AG09319 (cell line): ENCODE results near the gene DTHD1.

Experiments
- DNase-seq: peaks from one replicate; pipeline ENCODE4 v3.0.0-alpha.2; 2010; ENCODE audit warnings: low read depth; ENCODE audit errors: extremely low read depth
- CTCF ChIP-seq: IDR thresholded peaks from 2 replicates; pipeline ENCODE4 v1.5.1; 2011; ENCODE audit warnings: low read depth, mild to moderate bottlenecking, inconsistent platforms, low read length, moderate library complexity

DTHD1 gene

GRCh38 chr4:36242629-36243354 lies 38.6 kb upstream of the DTHD1 start:
- TF ChIP-seq CTCF, result no peak
- no peak for DNase-seq

GRCh38 chr4:36243355-36244256 lies 37.8 kb upstream of the DTHD1 start:
- no peak for DNase-seq
- TF ChIP-seq CTCF, result no peak

- DNase-seq, result no peak
- no peak for TF ChIP-seq CTCF
Observed at GRCh38 chr4:36244257-36245082, 36.9 kb upstream of the DTHD1 start, which contains the start of gene ARAP2. Gene ARAP2, minus strand, starts transcription at chr4:36244514. Its CDS starts 15,028 bp downstream, at chr4:36229486.

- TF ChIP-seq CTCF, result no peak
Observed at GRCh38 chr4:36249610-36250009, 31.8 kb upstream of the DTHD1 start.

GRCh38 chr4:36251983-36252382 lies 29.4 kb upstream of the DTHD1 start:
- DNase-seq, result no peak
- no peak for TF ChIP-seq CTCF

More at GRCh38 chr4:36249610-36250009, 31.8 kb upstream of the DTHD1 start:
- DNase-seq, result no peak

GRCh38 chr4:36254371-36254770 lies 27.0 kb upstream of the DTHD1 start:
- DNase-seq, result no peak
- TF ChIP-seq CTCF, result no peak
